Thoracic aorta (tissue), 2 donors: ENCODE measurements around the gene KIAA2012. TPM values are rescaled to one million over a fixed set of nuclear protein-coding genes. Genes with fewer than 3 reads are reported as not detected.

Source experiments
- ATAC-seq: fragments of 150-250 bp; one replicate; pipeline ENCODE4 v1.8.0; 2017; ENCODE audit warnings: low read depth; ENCODE audit not compliant: insufficient number of reproducible peaks, low FRiP score
- DNase-seq: peaks from one replicate; pipeline ENCODE4 v3.0.0-alpha.2; 2020; ENCODE audit warnings: low spot score
- H3K27ac ChIP-seq, 2 donors: fragments of 200-600 bp; sonication (generic); 1 replicate in 1 of 2; 2 replicates in 1 of 2; pipeline ENCODE4 v1.5.1; 2016; ENCODE audit warnings: mild to moderate bottlenecking in 2 of 2, moderate library complexity in 2 of 2
- H3K27me3 ChIP-seq: fragments of 200-600 bp; sonication (generic); replicated peaks from 2 replicates; pipeline ENCODE4 v1.6.0; 2016; ENCODE audit warnings: mild to moderate bottlenecking; ENCODE audit not compliant: insufficient read depth
- H3K36me3 ChIP-seq: fragments of 200-600 bp; sonication (generic); one replicate; pipeline ENCODE4 v1.5.1; 2016
- H3K4me1 ChIP-seq, 2 donors: fragments of 200-600 bp; sonication (generic); 1 replicate in 1 of 2; 2 replicates in 1 of 2; pipeline versions ENCODE4 v1.5.1 to v1.6.0; 2016; ENCODE audit warnings: low read depth in 2 of 2, mild to moderate bottlenecking in 1 of 2; ENCODE audit not compliant: control insufficient read depth in 1 of 2
- H3K4me3 ChIP-seq: fragments of 200-600 bp; sonication (generic); 2 replicates; pipeline ENCODE4 v1.5.1; 2016; ENCODE audit warnings: mild to moderate bottlenecking
- H3K9me3 ChIP-seq: fragments of 200-600 bp; sonication (generic); 2 replicates; pipeline ENCODE4 v1.5.1; 2016
- CTCF ChIP-seq: fragments of 200-600 bp; sonication (generic); IDR thresholded peaks from one replicate; pipeline ENCODE4 v1.5.1; 2019; ENCODE audit warnings: antibody characterized with exemption
- total RNA-seq, 2 donors: library from RNA; depleted of rRNA; stranded (reverse); fragments of >200 nt; gene quantifications; one replicate each; pipeline versions ENCODE4 v1.1.0 to v1.2.3, GENCODE V29; 2016

The KIAA2012 gene
- total RNA-seq: not detected

- TF ChIP-seq CTCF: no peak
- DNase-seq (no peak), ATAC-seq (no peak)
- Histone ChIP-seq H3K9me3 (no peaks in the 10 kb centered on the region), H3K4me3 (no peak within 1 kb of the TSS), H3K27ac (no peak within 1 kb of the TSS), H3K27me3 (no peaks in the 10 kb centered on the region), H3K36me3 (no peaks in the 10 kb centered on the region), H3K4me1 (no peaks in the 10 kb centered on the region)
Observed at GRCh38 chr2:202072737-202073401, at the start of gene KIAA2012. Gene KIAA2012, plus strand, starts transcription at chr2:202073255. Its CDS starts 373 bp downstream, at chr2:202073628.

GRCh38 chr2:202023904-202024266 lies 49.2 kb upstream of the KIAA2012 start:
- H3K4me3 ChIP-seq: no peak overlapping the region
- no peak overlapping the region for H3K27ac ChIP-seq
- no peaks in the 10 kb centered on the region for H3K9me3 ChIP-seq
- H3K36me3 ChIP-seq: no peaks in the 10 kb centered on the region
- TF ChIP-seq CTCF: no peak
- DNase-seq (no peak), ATAC-seq (no peak)
- no peaks in the 10 kb centered on the region for H3K4me1 ChIP-seq
- no peaks in the 10 kb centered on the region for H3K27me3 ChIP-seq

- Histone ChIP-seq H3K27ac (no peak overlapping the region), H3K36me3 (no peaks in the 10 kb centered on the region), H3K4me1 (no peaks in the 10 kb centered on the region), H3K4me3 (no peak overlapping the region), H3K27me3 (no peaks in the 10 kb centered on the region), H3K9me3 (no peaks in the 10 kb centered on the region)
- ATAC-seq: no peak
- DNase-seq: no peak
- no peak for TF ChIP-seq CTCF
Observed at GRCh38 chr2:202024871-202025270, 48.2 kb upstream of the KIAA2012 start.

GRCh38 chr2:202025816-202026215 lies 47.2 kb upstream of the KIAA2012 start:
- Histone ChIP-seq H3K36me3 (no peaks in the 10 kb centered on the region), H3K27me3 (no peaks in the 10 kb centered on the region), H3K27ac (no peak overlapping the region), H3K4me3 (no peak overlapping the region), H3K4me1 (no peaks in the 10 kb centered on the region), H3K9me3 (no peaks in the 10 kb centered on the region)
- ATAC-seq (no peak), DNase-seq (no peak)
- TF ChIP-seq CTCF: no peak

- Histone ChIP-seq H3K4me1 (peaks cover 0 to under 1% of the 10 kb centered on the region in 2 donors), H3K27me3 (no peaks in the 10 kb centered on the region), H3K9me3 (no peaks in the 10 kb centered on the region), H3K36me3 (no peaks in the 10 kb centered on the region), H3K27ac (no peak overlapping the region), H3K4me3 (no peak overlapping the region)
- no peak for TF ChIP-seq CTCF
- DNase-seq (no peak), ATAC-seq (no peak)
Observed at GRCh38 chr2:202026507-202026906, 46.5 kb upstream of the KIAA2012 start.
